ENCODE results near the gene C1orf21. TPM values are rescaled to one million over a fixed set of nuclear protein-coding genes. Genes with fewer than 3 reads are reported as not detected.

C1orf21 gene
- total RNA-seq, 1 experiment from 2014 or later, result 0.15 TPM

- no TSS peak for BruUV-seq (replicated peaks)
- in situ Hi-C loops (cut with HindIII; ENCODE audit: low pct_unique_long_range_greater_than_20kb, low sequenced_read_pairs) (no loop called here), intact Hi-C loops (cut with micrococcal nuclease; ENCODE audit: unreplicated experiment) (no loop called here)
- Histone ChIP-seq H3K9me3 (ENCODE audit: control insufficient read depth, insufficient read depth, low read depth, low read length) (no peaks in the 10 kb centered on the region), H3K27me3 (ENCODE audit: control insufficient read depth, insufficient read depth, low read length) (no peaks in the 10 kb centered on the region), H3K36me3 (ENCODE audit: control insufficient read depth, insufficient read depth, low read length) (no peaks in the 10 kb centered on the region), H3K4me1 (ENCODE audit: control insufficient read depth, insufficient read depth, low read length) (no peaks in the 10 kb centered on the region), H3K27ac (ENCODE audit: low read length) (no peak overlapping the region), H3K4me3 (ENCODE audit: low read depth in 2 of 2, low read length in 2 of 2) (no peak overlapping the region)
- DNase-seq (ENCODE audit: low read depth, low spot score) (no peak), ATAC-seq (no peak)
- TF ChIP-seq POLR2AphosphoS5 (IDR thresholded peaks at IDR 0.05; ENCODE audit: low read depth, low read length), result no peak
- TF ChIP-seq TCF7L2 (IDR thresholded peaks at IDR 0.05; ENCODE audit: low read depth, low read length), result no peak
- TF ChIP-seq REST (IDR thresholded peaks at IDR 0.05; ENCODE audit: insufficient read depth in 1 of 2, low read depth in 2 of 2, low read length in 1 of 2), result no peak
- TF ChIP-seq SIN3A (IDR thresholded peaks at IDR 0.05; ENCODE audit: borderline replicate concordance, insufficient read depth, low read depth, low read length), result no peak
- no peak for TF ChIP-seq CTCF (IDR thresholded peaks at IDR 0.05)
- ChIA-PET CTCF (no interaction called here), POLR2A (no interaction called here)
Measured at GRCh38 chr1:184555665-184556641, 169.1 kb downstream of the C1orf21 start.

- ChIA-PET POLR2A (no interaction called here), CTCF (no interaction called here)
- H3K9me3 ChIP-seq (ENCODE audit: control insufficient read depth, insufficient read depth, low read depth, low read length), result no peaks in the 10 kb centered on the region
- no peaks in the 10 kb centered on the region for H3K27me3 ChIP-seq (ENCODE audit: control insufficient read depth, insufficient read depth, low read length)
- no peak for TF ChIP-seq SIN3A (IDR thresholded peaks at IDR 0.05; ENCODE audit: borderline replicate concordance, insufficient read depth, low read depth, low read length)
- TF ChIP-seq POLR2AphosphoS5 (IDR thresholded peaks at IDR 0.05; ENCODE audit: low read depth, low read length), result no peak
- TF ChIP-seq REST (IDR thresholded peaks at IDR 0.05; ENCODE audit: insufficient read depth in 1 of 2, low read depth in 2 of 2, low read length in 1 of 2), result no peak
- no peak for TF ChIP-seq CTCF (IDR thresholded peaks at IDR 0.05)
- TF ChIP-seq TCF7L2 (IDR thresholded peaks at IDR 0.05; ENCODE audit: low read depth, low read length), result no peak
- no peak overlapping the region for H3K27ac ChIP-seq (ENCODE audit: low read length)
- H3K4me1 ChIP-seq (ENCODE audit: control insufficient read depth, insufficient read depth, low read length), result no peaks in the 10 kb centered on the region
- in situ Hi-C loops (cut with HindIII; ENCODE audit: low pct_unique_long_range_greater_than_20kb, low sequenced_read_pairs) (no loop called here), intact Hi-C loops (cut with micrococcal nuclease; ENCODE audit: unreplicated experiment) (no loop called here)
- H3K36me3 ChIP-seq (ENCODE audit: control insufficient read depth, insufficient read depth, low read length), result no peaks in the 10 kb centered on the region
- no TSS peak for BruUV-seq (replicated peaks)
- H3K4me3 ChIP-seq (ENCODE audit: low read depth in 2 of 2, low read length in 2 of 2), result no peak overlapping the region
- ATAC-seq, result no peak
- no peak for DNase-seq (ENCODE audit: low read depth, low spot score)
Measured at GRCh38 chr1:184556665-184557064, 169.8 kb downstream of the C1orf21 start.

Measured in Panc1 (cell line).